Measurements from ENCODE around the gene SEMA4A.
"Not testable (repeated sequence)": the region's sequence is repeated elsewhere in the genome, so short reads cannot be mapped to it uniquely, and the experiment has no call there.

The SEMA4A gene

DNA sequence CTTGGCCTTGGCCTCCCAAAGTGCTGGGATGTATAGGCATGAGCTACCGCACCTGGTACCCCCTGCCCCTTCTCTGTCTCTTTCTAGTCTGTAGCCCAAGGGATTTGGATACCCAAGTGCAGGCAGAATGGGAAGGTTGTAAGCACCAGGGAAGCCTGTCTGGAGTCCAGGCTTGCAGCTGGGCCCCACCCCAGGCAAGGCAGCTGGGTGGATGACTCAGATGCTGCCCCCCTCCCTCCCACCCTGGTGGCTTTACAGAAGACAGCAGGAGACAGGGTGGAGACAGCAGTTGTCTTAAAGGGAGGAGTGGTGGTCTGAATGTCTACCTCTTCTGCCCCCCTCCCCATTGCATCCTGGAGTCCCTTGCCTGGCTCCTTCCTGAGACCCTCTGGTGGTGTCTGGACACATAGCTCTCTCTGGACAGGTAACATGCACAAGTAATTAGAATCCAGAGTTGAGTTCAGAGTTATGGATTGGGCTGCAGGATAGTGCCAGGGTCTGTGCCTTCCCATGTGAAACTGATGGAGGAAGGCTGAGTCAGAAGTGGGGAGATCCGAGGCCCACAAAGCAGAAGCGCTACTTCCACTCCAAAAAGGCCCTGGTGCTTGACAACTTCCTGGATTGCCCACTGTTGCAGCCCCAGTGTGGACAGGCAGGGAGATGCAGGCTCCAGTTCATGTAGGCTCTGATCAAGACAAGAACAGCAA is 33.7 kb upstream of the SEMA4A start:
- no peak for DNase-seq

DNA sequence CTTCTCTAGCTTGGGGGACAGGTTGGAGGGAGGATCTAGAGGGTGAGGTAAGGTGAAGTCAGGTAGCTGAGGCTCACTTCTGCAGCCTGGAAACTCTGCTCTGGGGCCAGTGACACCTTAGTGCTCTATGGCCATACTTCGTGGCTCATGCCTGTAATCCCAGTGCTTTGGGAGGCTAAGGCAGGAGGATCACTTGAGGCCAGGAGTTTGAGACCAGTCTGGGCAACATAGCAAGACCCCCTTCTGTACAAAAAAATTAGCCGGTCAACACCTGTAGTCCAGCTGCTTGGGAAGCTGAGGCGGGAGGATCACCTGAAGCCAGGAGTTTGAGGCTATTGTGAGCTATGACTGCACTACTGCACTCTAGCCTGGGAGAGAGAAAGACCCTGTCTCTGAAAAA is 33.1 kb upstream of the SEMA4A start:
- DNase-seq: no peak

DNA sequence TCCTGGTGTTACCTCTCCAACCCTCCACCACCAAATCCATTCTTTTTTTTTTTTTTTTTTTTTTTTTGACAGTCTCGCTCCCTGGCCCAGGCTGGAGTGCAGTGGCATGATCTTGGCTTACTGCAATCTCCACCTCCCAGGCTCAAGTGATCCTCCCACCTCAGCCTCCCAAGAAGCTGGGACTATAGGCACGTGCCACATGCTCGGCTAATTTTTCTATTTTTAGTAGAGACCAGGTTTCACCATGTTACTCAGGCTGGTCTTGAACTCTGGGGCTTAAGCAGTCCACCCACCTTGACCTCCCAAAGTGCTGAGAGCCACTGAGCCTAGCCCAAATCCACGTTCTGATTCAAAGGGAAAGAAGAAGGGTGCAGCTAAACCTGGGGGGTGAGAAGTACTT is 32.4 kb upstream of the SEMA4A start:
- DNase-seq: not testable (repeated sequence)

DNA sequence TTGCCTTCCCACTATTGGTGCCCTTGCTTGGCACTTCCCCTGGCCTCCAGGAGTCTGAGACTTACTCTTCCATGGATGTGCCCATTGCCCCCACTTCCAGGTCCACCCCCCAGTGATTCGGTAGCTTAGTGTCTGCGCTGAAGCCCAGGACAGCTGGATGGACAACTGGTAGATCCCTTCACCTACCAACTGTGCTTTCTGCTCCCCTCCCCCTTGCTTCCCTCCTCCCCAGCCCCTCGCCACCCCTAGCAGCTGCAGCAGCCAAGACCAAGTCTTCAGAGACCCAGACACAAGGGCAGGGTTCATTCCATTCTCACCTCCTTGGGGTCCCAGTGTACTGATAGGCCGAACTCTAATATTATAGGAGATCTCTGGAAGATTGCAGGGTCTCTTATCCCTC is 31.9 kb upstream of the SEMA4A start:
- DNase-seq: no peak

GRCh38 chr1:156122086-156122485 is 31.3 kb upstream of the SEMA4A start:
- DNase-seq: no peak

DNA sequence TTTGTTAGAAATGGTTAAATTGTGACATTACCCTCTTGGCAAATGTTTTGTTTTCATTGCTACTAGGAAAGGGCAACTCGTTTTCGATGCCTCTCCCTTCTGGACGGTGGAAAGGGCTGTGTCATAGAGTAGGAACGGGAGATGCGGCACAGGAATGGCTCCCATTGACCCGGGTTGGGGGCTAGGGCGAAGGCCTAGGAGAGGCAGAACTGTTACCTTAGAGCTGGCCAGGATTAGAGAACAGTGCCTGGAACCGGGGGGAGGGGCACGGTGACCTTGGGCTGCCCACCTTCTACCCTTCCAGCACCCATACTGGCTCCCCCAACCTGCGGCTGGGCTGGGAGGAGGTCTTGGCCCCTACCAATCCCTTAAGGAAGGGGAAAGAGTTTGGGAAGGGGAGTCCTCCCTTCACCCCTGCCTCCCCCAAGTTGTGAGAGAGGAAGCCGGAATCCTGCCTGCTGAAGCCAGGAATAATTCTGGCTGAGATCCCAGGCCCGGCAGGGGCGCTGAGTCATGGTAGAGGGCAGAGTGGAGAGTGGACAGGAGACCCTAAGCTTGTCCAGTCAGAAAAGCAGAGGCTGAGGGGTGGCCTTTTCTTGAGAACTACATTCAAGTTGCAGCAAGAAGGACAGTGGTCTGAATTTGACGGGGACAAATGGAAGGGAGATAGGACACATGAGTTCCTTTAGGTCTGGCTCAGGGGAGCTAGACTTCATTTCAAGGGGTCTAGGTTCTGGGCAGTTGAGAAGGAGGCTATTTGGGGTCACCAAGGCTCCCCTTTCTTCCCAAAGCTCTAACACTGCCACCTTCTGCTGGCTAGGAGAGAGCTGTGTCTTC is 30.6 kb upstream of the SEMA4A start:
- peak; percentile 65 for DNase-seq

GRCh38 chr1:156123356-156124196 is 29.8 kb upstream of the SEMA4A start:
- peak; percentile 99 for DNase-seq

GRCh38 chr1:156124557-156125483 is 28.6 kb upstream of the SEMA4A start:
- DNase-seq: peak; percentile 29

GRCh38 chr1:156125544-156125943 is 27.8 kb upstream of the SEMA4A start:
- not testable (repeated sequence) for DNase-seq

DNA sequence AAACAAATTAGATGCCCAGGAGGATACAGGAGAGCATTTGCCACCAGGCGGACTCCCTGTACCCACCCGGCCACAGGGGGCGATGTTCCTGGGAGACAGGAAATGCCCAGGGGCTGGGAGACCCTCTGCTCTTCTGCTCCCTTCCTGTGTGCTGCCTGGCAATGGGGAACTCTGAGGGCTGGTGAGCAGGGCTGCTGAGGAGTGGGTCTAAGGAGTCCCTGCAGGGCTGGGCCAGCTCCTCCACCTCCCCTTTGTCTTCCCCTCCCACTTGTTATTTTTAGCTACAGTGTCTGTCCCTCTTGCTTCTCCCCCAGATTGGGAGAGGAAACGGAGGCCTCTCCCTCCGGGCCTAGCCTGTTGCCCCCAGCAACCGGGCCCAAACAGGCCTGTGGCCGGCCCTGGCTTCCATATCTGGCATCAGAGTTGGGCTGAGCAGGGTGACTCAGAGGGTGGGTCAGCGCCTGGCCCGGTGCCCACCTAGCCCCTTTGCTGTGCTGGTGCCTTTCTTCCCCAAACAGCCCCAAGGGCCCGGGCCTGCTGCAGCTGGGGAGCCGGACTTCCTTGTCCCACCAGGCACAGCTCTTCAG is 27.2 kb upstream of the SEMA4A start:
- peak; percentile 81 for DNase-seq

GRCh38 chr1:156126630-156127534 is 26.5 kb upstream of the SEMA4A start:
- DNase-seq: peak; percentile 65

GRCh38 chr1:156128308-156128653 is 25.1 kb upstream of the SEMA4A start:
- no peak for DNase-seq

DNA sequence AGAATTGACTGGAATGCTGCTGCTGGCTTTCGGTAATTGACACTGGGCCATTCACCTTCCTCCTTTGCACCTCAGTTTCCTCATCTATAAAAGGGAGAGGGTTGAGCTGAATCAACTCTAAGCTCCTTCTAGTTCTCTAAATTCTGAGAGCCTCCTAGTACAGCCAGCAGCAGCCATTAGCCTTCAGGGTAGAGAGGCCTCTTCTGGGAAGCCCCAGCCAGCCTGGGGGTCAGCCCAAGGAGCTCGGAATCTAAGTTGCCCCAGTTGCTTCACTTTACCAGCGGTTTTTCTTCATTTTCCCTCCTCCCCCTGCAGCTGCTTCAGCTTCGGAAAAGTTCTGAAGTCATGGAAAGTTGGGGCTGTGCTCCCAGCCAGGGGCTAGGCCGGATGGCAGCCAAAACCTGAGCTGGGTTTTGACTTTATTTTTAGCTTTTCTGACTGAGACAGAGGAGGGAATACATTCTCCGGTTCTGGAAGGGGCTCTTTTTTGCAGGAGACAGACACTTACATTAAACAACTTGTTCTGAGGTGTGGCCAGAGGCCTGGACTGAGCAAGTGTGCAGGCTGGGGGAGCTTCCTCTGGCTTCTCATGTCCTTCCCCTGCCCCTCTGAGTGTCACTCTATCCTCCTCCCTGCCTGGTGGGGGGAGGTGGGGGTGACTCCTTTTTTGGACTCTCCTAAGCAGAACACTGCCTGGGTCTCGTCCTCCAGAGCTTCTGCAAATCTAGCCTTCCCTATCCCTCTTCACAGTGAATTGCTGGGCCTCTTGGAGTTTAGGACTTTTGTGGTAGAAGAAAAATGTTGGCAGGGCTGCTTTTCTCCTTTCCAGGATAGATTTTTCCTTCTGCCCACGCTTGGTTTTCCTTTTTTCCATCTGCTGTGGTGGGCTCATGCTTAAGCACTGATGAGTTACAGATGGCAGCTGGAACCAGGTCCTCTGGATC is 24.5 kb upstream of the SEMA4A start:
- DNase-seq: no peak

- peak; percentile 77 for DNase-seq
These were observed 23.5 kb upstream of the SEMA4A start for GRCh38 chr1:156129687-156130577.

GRCh38 chr1:156130578-156130942 is 22.8 kb upstream of the SEMA4A start:
- no peak for DNase-seq

DNA sequence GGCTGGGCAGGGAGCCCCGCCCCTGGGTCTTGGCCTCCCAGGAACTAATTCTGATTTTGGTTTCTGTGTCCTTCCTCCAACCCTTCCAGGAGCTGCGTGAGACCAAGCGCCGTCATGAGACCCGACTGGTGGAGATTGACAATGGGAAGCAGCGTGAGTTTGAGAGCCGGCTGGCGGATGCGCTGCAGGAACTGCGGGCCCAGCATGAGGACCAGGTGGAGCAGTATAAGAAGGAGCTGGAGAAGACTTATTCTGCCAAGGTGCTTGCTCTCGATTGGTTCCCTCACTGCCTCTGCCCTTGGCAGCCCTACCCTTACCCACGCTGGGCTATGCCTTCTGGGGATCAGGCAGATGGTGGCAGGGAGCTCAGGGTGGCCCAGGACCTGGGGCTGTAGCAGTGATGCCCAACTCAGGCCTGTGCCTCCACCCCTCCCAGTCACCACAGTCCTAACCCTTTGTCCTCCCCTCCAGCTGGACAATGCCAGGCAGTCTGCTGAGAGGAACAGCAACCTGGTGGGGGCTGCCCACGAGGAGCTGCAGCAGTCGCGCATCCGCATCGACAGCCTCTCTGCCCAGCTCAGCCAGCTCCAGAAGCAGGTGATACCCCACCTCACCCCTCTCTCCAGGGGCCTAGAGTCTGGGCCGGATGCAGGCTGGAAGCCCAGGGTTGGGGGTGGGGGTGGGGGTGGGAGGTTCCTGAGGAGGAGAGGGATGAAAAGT is 18.5 kb upstream of the SEMA4A start:
- DNase-seq: no peak

DNA sequence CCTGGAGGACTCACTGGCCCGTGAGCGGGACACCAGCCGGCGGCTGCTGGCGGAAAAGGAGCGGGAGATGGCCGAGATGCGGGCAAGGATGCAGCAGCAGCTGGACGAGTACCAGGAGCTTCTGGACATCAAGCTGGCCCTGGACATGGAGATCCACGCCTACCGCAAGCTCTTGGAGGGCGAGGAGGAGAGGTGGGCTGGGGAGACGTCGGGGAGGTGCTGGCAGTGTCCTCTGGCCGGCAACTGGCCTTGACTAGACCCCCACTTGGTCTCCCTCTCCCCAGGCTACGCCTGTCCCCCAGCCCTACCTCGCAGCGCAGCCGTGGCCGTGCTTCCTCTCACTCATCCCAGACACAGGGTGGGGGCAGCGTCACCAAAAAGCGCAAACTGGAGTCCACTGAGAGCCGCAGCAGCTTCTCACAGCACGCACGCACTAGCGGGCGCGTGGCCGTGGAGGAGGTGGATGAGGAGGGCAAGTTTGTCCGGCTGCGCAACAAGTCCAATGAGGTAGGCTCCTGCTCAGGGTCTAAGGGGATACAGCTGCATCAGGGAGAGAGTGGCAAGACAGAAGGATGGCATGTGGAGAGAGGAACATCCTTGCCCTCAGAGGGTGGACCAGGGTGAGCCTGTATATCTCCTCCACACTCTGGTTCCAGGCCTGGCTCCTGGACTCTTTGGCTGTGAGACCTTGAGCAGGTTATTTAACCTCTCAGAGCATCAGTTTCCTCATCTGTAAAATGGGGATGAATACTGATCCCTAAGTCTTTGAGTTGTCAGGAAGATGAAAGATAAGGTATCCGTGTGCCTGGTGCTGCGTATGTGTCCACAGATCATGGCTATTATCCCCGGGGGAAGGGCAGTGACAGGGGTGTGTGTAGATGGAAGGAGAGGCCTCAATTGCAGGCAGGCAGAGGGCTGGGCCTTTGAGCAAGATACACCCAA is 17.2 kb upstream of the SEMA4A start:
- DNase-seq: no peak

Measured in DMS153 (cell line).